Hepatocyte (in vitro differentiated cells): ENCODE data around the gene BIRC5. TPM values are rescaled to one million over a fixed set of nuclear protein-coding genes. Genes with fewer than 3 reads are reported as not detected.

Experiments
- DNase-seq: peaks from one replicate; pipeline ENCODE4 v3.0.0-alpha.2; 2016; ENCODE audit warnings: low spot score
- H2AFZ ChIP-seq: fragments of 200-600 bp; sonication (generic); 2 replicates; pipeline ENCODE4 v1.6.0; 2016; ENCODE audit warnings: antibody characterized with exemption, mild to moderate bottlenecking
- H3K27ac ChIP-seq: fragments of 200-600 bp; sonication (generic); 2 replicates; pipeline ENCODE4 v1.5.1; 2016; ENCODE audit warnings: mild to moderate bottlenecking
- H3K27me3 ChIP-seq: fragments of 200-600 bp; sonication (generic); 2 replicates; pipeline ENCODE4 v1.6.1; 2016
- H3K36me3 ChIP-seq: fragments of 200-600 bp; sonication (generic); replicated peaks from 2 replicates; pipeline ENCODE4 v1.5.1; 2016; ENCODE audit warnings: low read depth; ENCODE audit not compliant: insufficient read depth
- H3K4me1 ChIP-seq: fragments of 200-600 bp; sonication (generic); 2 replicates; pipeline ENCODE4 v1.5.1; 2016; ENCODE audit warnings: mild to moderate bottlenecking, moderate library complexity; ENCODE audit not compliant: insufficient read depth
- H3K4me2 ChIP-seq: fragments of 200-600 bp; sonication (generic); 2 replicates; pipeline ENCODE4 v1.6.0; 2016
- H3K4me3 ChIP-seq: fragments of 200-600 bp; sonication (generic); 2 replicates; pipeline ENCODE4 v1.5.1; 2016; ENCODE audit warnings: mild to moderate bottlenecking
- H3K79me2 ChIP-seq: fragments of 200-600 bp; sonication (generic); 2 replicates; pipeline ENCODE4 v1.6.0; 2017; ENCODE audit warnings: mild to moderate bottlenecking
- H3K9me2 ChIP-seq: fragments of 200-600 bp; sonication (generic); replicated peaks from 2 replicates; pipeline ENCODE4 v1.6.0; 2017; ENCODE audit warnings: mild to moderate bottlenecking; ENCODE audit not compliant: insufficient read depth
- H3K9me3 ChIP-seq: fragments of 200-600 bp; sonication (generic); 2 replicates; pipeline ENCODE4 v1.5.1; 2016; ENCODE audit warnings: low read depth, mild to moderate bottlenecking
- H4K20me1 ChIP-seq: fragments of 200-600 bp; sonication (generic); 2 replicates; pipeline ENCODE4 v1.6.0; 2016; ENCODE audit warnings: mild to moderate bottlenecking; ENCODE audit not compliant: insufficient read depth, poor library complexity, severe bottlenecking
- EZH2 ChIP-seq: fragments of 200-600 bp; sonication (generic); IDR thresholded peaks from 2 replicates; pipeline ENCODE4 v1.6.1; 2016; ENCODE audit warnings: antibody characterized with exemption, mild to moderate bottlenecking, borderline replicate concordance
- EZH2phosphoT487 ChIP-seq: fragments of 200-600 bp; sonication (generic); IDR thresholded peaks from one replicate; pipeline ENCODE4 v1.6.1; 2018; ENCODE audit warnings: antibody characterized with exemption, mild to moderate bottlenecking, low read depth, moderate library complexity; ENCODE audit not compliant: unreplicated experiment, severe bottlenecking
- WGBS: methylation state at CpG from one replicate; pipeline ENCODE4 v1.1.6; 2016; ENCODE audit warnings: low lambda C conversion rate; ENCODE audit errors: missing lambda C conversion rate; 5-methylcytosine and 5-hydroxymethylcytosine counted together
- polyA plus RNA-seq: library from polyadenylated mRNA; unstranded; fragments of >200 nt; fragmentation: Nextera tagmentation; extraction: Ambion mirVana; gene quantifications from 2 replicates; pipeline ENCODE4 v1.2.1, GENCODE V29; 2016
- total RNA-seq: library from RNA; depleted of rRNA; stranded (reverse); fragments of >200 nt; gene quantifications from 2 replicates; pipeline ENCODE4 v1.2.3, GENCODE V29; 2014
- TF ChIP-seq, protein P1 (sequence below): fragments of 200-600 bp; sonication (generic); IDR thresholded peaks from 2 replicates; pipeline ENCODE4 v1.5.1; 2016; ENCODE audit warnings: antibody characterized with exemption, mild to moderate bottlenecking; ENCODE audit not compliant: poor library complexity

BIRC5 gene
- total and polyA plus RNA-seq, 2 experiments from 2014 or later, result 12.4 to 14.6 TPM

DNA sequence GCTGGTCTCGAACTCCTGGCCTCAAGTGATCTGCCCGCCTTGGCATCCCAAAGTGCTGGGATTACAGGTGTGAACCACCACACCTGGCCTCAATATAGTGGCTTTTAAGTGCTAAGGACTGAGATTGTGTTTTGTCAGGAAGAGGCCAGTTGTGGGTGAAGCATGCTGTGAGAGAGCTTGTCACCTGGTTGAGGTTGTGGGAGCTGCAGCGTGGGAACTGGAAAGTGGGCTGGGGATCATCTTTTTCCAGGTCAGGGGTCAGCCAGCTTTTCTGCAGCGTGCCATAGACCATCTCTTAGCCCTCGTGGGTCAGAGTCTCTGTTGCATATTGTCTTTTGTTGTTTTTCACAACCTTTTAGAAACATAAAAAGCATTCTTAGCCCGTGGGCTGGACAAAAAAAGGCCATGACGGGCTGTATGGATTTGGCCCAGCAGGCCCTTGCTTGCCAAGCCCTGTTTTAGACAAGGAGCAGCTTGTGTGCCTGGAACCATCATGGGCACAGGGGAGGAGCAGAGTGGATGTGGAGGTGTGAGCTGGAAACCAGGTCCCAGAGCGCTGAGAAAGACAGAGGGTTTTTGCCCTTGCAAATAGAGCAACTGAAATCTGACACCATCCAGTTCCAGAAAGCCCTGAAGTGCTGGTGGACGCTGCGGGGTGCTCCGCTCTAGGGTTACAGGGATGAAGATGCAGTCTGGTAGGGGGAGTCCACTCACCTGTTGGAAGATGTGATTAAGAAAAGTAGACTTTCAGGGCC is 5.5 kb downstream of the BIRC5 start:
- Histone ChIP-seq H2AFZ (no peak overlapping the region), H3K4me2 (no peak overlapping the region), H3K4me1 (no peaks in the 10 kb centered on the region), H3K9me3 (no peaks in the 10 kb centered on the region), H4K20me1 (no peaks in the 10 kb centered on the region), H3K27ac (no peak overlapping the region), H3K4me3 (no peak overlapping the region), H3K27me3 (no peaks in the 10 kb centered on the region), H3K79me2 (peaks cover 24% of the 10 kb centered on the region), H3K9me2 (no peaks in the 10 kb centered on the region), H3K36me3 (no peaks in the 10 kb centered on the region)
- no peak for DNase-seq
- 85% methylated on average over 11 of the region's 11 CpGs for WGBS
- TF ChIP-seq EZH2 (no peak), EZH2phosphoT487 (no peak)
- TF ChIP-seq, protein P1, sequence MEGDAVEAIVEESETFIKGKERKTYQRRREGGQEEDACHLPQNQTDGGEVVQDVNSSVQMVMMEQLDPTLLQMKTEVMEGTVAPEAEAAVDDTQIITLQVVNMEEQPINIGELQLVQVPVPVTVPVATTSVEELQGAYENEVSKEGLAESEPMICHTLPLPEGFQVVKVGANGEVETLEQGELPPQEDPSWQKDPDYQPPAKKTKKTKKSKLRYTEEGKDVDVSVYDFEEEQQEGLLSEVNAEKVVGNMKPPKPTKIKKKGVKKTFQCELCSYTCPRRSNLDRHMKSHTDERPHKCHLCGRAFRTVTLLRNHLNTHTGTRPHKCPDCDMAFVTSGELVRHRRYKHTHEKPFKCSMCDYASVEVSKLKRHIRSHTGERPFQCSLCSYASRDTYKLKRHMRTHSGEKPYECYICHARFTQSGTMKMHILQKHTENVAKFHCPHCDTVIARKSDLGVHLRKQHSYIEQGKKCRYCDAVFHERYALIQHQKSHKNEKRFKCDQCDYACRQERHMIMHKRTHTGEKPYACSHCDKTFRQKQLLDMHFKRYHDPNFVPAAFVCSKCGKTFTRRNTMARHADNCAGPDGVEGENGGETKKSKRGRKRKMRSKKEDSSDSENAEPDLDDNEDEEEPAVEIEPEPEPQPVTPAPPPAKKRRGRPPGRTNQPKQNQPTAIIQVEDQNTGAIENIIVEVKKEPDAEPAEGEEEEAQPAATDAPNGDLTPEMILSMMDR, result no peak

DNA sequence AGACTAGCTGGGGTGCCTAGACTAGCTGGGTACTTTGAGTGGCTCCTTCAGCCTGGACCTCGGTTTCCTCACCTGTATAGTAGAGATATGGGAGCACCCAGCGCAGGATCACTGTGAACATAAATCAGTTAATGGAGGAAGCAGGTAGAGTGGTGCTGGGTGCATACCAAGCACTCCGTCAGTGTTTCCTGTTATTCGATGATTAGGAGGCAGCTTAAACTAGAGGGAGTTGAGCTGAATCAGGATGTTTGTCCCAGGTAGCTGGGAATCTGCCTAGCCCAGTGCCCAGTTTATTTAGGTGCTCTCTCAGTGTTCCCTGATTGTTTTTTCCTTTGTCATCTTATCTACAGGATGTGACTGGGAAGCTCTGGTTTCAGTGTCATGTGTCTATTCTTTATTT is 9.0 kb downstream of the BIRC5 start:
- whole genome bisulfite sequencing, result 94% methylated on average over 4 of the region's 4 CpGs
- Histone ChIP-seq H3K36me3 (no peaks in the 10 kb centered on the region), H3K79me2 (no peaks in the 10 kb centered on the region), H4K20me1 (no peaks in the 10 kb centered on the region), H3K27ac (no peak overlapping the region), H3K4me3 (no peak overlapping the region), H3K9me3 (no peaks in the 10 kb centered on the region), H3K27me3 (no peaks in the 10 kb centered on the region), H3K9me2 (no peaks in the 10 kb centered on the region), H2AFZ (no peak overlapping the region), H3K4me1 (no peaks in the 10 kb centered on the region), H3K4me2 (no peak overlapping the region)
- no peak for DNase-seq
- TF ChIP-seq, protein P1, result no peak
- TF ChIP-seq EZH2phosphoT487 (no peak), EZH2 (no peak)

DNA sequence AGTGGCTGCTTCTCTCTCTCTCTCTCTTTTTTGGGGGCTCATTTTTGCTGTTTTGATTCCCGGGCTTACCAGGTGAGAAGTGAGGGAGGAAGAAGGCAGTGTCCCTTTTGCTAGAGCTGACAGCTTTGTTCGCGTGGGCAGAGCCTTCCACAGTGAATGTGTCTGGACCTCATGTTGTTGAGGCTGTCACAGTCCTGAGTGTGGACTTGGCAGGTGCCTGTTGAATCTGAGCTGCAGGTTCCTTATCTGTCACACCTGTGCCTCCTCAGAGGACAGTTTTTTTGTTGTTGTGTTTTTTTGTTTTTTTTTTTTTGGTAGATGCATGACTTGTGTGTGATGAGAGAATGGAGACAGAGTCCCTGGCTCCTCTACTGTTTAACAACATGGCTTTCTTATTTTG is 9.7 kb downstream of the BIRC5 start:
- no peaks in the 10 kb centered on the region for H3K9me3 ChIP-seq
- no peak overlapping the region for H3K4me3 ChIP-seq
- H3K4me1 ChIP-seq, result no peaks in the 10 kb centered on the region
- no peaks in the 10 kb centered on the region for H3K36me3 ChIP-seq
- no peak for DNase-seq
- H2AFZ ChIP-seq, result no peak overlapping the region
- H3K9me2 ChIP-seq, result no peaks in the 10 kb centered on the region
- 99% methylated on average over 3 of the region's 3 CpGs for WGBS
- H4K20me1 ChIP-seq, result no peaks in the 10 kb centered on the region
- H3K27me3 ChIP-seq, result peaks cover 4% of the 10 kb centered on the region
- H3K27ac ChIP-seq, result no peak overlapping the region
- TF ChIP-seq EZH2phosphoT487 (no peak), EZH2 (no peak)
- TF ChIP-seq, protein P1, result no peak
- no peaks in the 10 kb centered on the region for H3K79me2 ChIP-seq
- H3K4me2 ChIP-seq, result no peak overlapping the region
